ENCODE results near the gene CTU2. TPM values are rescaled to one million over a fixed set of nuclear protein-coding genes. Genes with fewer than 3 reads are reported as not detected.

Gene CTU2
- polyA plus RNA-seq, 1 donor (not counting 4 experiments of a cell fraction or from before 2014, with no cell fraction given): 6.3 TPM

DNA sequence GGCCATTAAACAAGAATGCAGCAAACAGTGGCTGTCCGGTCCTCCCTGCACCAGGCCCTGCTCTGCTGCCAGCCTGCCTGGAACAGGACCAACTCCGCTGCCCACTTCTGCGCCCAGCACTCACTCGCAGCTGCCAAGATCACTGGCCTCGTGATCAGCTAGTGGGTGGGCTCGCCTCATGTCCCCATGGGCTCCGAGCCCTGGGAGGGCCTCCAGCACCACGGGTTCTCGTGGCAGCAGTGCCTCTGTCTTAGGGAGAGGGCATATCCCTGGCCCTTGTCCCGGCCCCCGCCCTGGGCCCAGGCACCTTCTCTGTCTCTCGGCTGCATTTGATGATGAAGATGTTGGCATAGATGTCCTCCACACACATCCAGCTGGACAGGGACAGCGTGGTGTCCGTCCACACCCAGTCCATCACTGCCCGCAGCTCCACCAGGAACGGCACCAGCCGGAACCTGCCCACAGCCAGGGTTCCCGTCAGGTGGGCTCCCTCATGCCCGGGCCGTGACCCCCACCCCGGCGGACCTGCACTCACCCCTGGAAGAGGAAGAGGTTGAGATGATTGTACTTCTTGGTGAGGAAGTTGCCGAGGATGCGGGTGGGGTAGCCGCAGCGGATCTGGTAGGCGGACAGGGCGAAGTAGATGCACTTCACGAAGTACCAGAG, 13.1 kb downstream of the CTU2 start:
- dilution Hi-C loops (cut with MboI; ENCODE audit: extremely low pct_ligation_motif_present, low sequenced_read_pairs): no loop called here
- no peaks in the 10 kb centered on the region for H3K4me1 ChIP-seq (ENCODE audit: control insufficient read depth, extremely low read depth, insufficient read depth, low read length)
- H4K20me1 ChIP-seq (ENCODE audit: control insufficient read depth, extremely low read depth, insufficient read depth, low read length): peaks cover 3% of the 10 kb centered on the region
- H3K36me3 ChIP-seq (ENCODE audit: control insufficient read depth in 2 of 2, extremely low read depth in 1 of 2, insufficient read depth in 2 of 2, low read length in 2 of 2): peaks cover 61 to 69% of the 10 kb centered on the region in 2 experiments
- no peaks in the 10 kb centered on the region for H3K27me3 ChIP-seq (ENCODE audit: control insufficient read depth, extremely low read depth, insufficient read depth, low read length)
- TF ChIP-seq, protein P1, sequence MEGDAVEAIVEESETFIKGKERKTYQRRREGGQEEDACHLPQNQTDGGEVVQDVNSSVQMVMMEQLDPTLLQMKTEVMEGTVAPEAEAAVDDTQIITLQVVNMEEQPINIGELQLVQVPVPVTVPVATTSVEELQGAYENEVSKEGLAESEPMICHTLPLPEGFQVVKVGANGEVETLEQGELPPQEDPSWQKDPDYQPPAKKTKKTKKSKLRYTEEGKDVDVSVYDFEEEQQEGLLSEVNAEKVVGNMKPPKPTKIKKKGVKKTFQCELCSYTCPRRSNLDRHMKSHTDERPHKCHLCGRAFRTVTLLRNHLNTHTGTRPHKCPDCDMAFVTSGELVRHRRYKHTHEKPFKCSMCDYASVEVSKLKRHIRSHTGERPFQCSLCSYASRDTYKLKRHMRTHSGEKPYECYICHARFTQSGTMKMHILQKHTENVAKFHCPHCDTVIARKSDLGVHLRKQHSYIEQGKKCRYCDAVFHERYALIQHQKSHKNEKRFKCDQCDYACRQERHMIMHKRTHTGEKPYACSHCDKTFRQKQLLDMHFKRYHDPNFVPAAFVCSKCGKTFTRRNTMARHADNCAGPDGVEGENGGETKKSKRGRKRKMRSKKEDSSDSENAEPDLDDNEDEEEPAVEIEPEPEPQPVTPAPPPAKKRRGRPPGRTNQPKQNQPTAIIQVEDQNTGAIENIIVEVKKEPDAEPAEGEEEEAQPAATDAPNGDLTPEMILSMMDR (optimal IDR thresholded peaks at IDR 0.05 in 1 of 3, IDR thresholded peaks at IDR 0.05 in 1 of 3, conservative IDR thresholded peaks at IDR 0.05 in 1 of 3; ENCODE audit: extremely low read depth in 1 of 3, insufficient read depth in 2 of 3, low read length in 3 of 3): no peak
- no peak for TF ChIP-seq EZH2 (IDR thresholded peaks at IDR 0.05; ENCODE audit: low read length)
- no peak overlapping the region for H3K27ac ChIP-seq (ENCODE audit: control insufficient read depth, insufficient read depth, low read length)
- FAIRE-seq (no peak), DNase-seq (ENCODE audit: low read depth, low spot score) (no peak)
- H3K4me2 ChIP-seq (ENCODE audit: control insufficient read depth, extremely low read depth, insufficient read depth, low read depth, low read length): no peak overlapping the region
- H3K4me3 ChIP-seq (ENCODE audit: control insufficient read depth in 2 of 3, extremely low read depth in 1 of 3, insufficient read depth in 2 of 3, low read depth in 1 of 3, low read length in 3 of 3): no peak overlapping the region
- H3K9me1 ChIP-seq (ENCODE audit: control insufficient read depth, extremely low read depth, insufficient read depth, low read length): no peaks in the 10 kb centered on the region
- H3K9me3 ChIP-seq (ENCODE audit: control insufficient read depth, low read depth, low read length): no peaks in the 10 kb centered on the region
- H2AFZ ChIP-seq (ENCODE audit: control insufficient read depth, low read length): no peak overlapping the region
- H3K79me2 ChIP-seq (ENCODE audit: control insufficient read depth, insufficient read depth, low read length): no peaks in the 10 kb centered on the region
- H3K9ac ChIP-seq (ENCODE audit: control insufficient read depth, extremely low read depth, insufficient read depth, low read length): no peak overlapping the region

DNA sequence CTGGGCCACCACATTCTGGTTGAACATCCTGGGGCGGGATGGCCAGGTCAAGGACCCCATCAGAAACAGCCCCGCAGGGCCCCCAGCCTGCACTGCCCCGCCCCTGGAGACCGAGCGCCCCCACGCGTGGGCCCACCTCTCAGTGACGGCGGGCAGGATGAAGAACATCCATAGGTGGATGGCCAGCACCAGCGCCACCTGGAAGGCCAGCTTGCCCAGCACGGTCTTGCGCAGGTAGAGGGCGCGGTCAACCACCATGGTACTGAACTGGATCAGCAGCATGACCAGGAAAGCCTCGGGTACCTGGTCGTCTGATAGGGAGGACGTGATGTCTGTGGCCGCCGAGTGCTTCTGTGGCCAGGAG, 13.6 kb downstream of the CTU2 start:
- Histone ChIP-seq H3K27ac (ENCODE audit: control insufficient read depth, insufficient read depth, low read length) (no peak overlapping the region), H2AFZ (ENCODE audit: control insufficient read depth, low read length) (no peak overlapping the region), H4K20me1 (ENCODE audit: control insufficient read depth, extremely low read depth, insufficient read depth, low read length) (peaks cover 3% of the 10 kb centered on the region), H3K27me3 (ENCODE audit: control insufficient read depth, extremely low read depth, insufficient read depth, low read length) (no peaks in the 10 kb centered on the region), H3K36me3 (ENCODE audit: control insufficient read depth in 2 of 2, extremely low read depth in 1 of 2, insufficient read depth in 2 of 2, low read length in 2 of 2) (peaks cover 64 to 66% of the 10 kb centered on the region in 2 experiments), H3K4me3 (ENCODE audit: control insufficient read depth in 2 of 3, extremely low read depth in 1 of 3, insufficient read depth in 2 of 3, low read depth in 1 of 3, low read length in 3 of 3) (no peak overlapping the region), H3K79me2 (ENCODE audit: control insufficient read depth, insufficient read depth, low read length) (no peaks in the 10 kb centered on the region), H3K4me2 (ENCODE audit: control insufficient read depth, extremely low read depth, insufficient read depth, low read depth, low read length) (no peak overlapping the region), H3K4me1 (ENCODE audit: control insufficient read depth, extremely low read depth, insufficient read depth, low read length) (no peaks in the 10 kb centered on the region), H3K9me1 (ENCODE audit: control insufficient read depth, extremely low read depth, insufficient read depth, low read length) (no peaks in the 10 kb centered on the region), H3K9ac (ENCODE audit: control insufficient read depth, extremely low read depth, insufficient read depth, low read length) (no peak overlapping the region), H3K9me3 (ENCODE audit: control insufficient read depth, low read depth, low read length) (no peaks in the 10 kb centered on the region)
- dilution Hi-C loops (cut with MboI; ENCODE audit: extremely low pct_ligation_motif_present, low sequenced_read_pairs): no loop called here
- no peak for TF ChIP-seq EZH2 (IDR thresholded peaks at IDR 0.05; ENCODE audit: low read length)
- TF ChIP-seq, protein P1 (optimal IDR thresholded peaks at IDR 0.05 in 1 of 3, IDR thresholded peaks at IDR 0.05 in 1 of 3, conservative IDR thresholded peaks at IDR 0.05 in 1 of 3; ENCODE audit: extremely low read depth in 1 of 3, insufficient read depth in 2 of 3, low read length in 3 of 3): no peak
- DNase-seq (ENCODE audit: low read depth, low spot score) (no peak), FAIRE-seq (no peak)

Measured in keratinocyte (primary cell).